RWPE1 (cell line): Measurements from ENCODE around the gene MAMDC4.
"Not testable (repeated sequence)": the region's sequence is repeated elsewhere in the genome, so short reads cannot be mapped to it uniquely, and the experiment has no call there.

ENCODE experiments used
- CTCF ChIA-PET: fragments of 350-600 bp; sonication (Branson Sonifier 250); formaldehyde crosslinking; extraction: SDS; loops from one replicate; lab custom pipeline; 2021; lab: Yijun Ruan, JAX
- POLR2A ChIA-PET: fragments of 400-600 bp; formaldehyde crosslinking; extraction: SDS; loops from one replicate; lab custom pipeline; 2020; ENCODE audit warnings: antibody characterized with exemption; ENCODE audit not compliant: low non-redundant PET; lab: Yijun Ruan, JAX
- DNase-seq: peaks from one replicate; pipeline ENCODE4 v3.0.0; 2012; ENCODE audit warnings: low spot score
- H3K27ac ChIP-seq: fragments of 450-650 bp; 2 replicates; pipeline ENCODE4 v1.5.1; 2017
- CTCF ChIP-seq: fragments of 450-650 bp; conservative IDR thresholded peaks from 2 replicates; pipeline ENCODE4 v1.5.1; 2017; ENCODE audit warnings: low read depth, mild to moderate bottlenecking

The MAMDC4 gene

GRCh38 chr9:136838314-136839228 is 13.6 kb upstream of the MAMDC4 start:
- ChIA-PET POLR2A (no interaction called here), CTCF (interaction anchor here (1.4 kb wide), 1 partner anchor 197 kb away, joined by 7 read pairs; no protein-coding TSS in a partner anchor)
- peak overlapping the region; percentile 90 for H3K27ac ChIP-seq
- no peak for DNase-seq
- no peak for TF ChIP-seq CTCF

GRCh38 chr9:136839229-136840139 is 12.7 kb upstream of the MAMDC4 start:
- no peak for DNase-seq
- ChIA-PET CTCF (interaction anchor here (0.6 to 1.4 kb wide), 4 partner anchors 29 to 319 kb away, joined by 3 to 7 read pairs (median 4); partner anchors contain the start of gene NPDC1), POLR2A (no interaction called here)
- H3K27ac ChIP-seq: peak overlapping the region; percentile 90
- TF ChIP-seq CTCF: no peak

- ChIA-PET POLR2A (interaction anchor here (0.6 kb wide), 1 partner anchor 108 kb away, joined by 3 read pairs; no protein-coding TSS in a partner anchor), CTCF (interaction anchor here (0.6 to 1.4 kb wide), 5 partner anchors 28 to 320 kb away, joined by 3 to 7 read pairs (median 3); partner anchors contain the start of gene NPDC1)
- peak; percentile 27 for DNase-seq
- peak overlapping the region; percentile 90 for H3K27ac ChIP-seq
- no peak for TF ChIP-seq CTCF
Observed at GRCh38 chr9:136840140-136840876, 11.8 kb upstream of the MAMDC4 start.

GRCh38 chr9:136840877-136841645 is 11.1 kb upstream of the MAMDC4 start:
- no peak for TF ChIP-seq CTCF
- H3K27ac ChIP-seq: peak overlapping the region; percentile 90
- POLR2A ChIA-PET: interaction anchor here (0.6 to 1.1 kb wide), 2 partner anchors 18 to 109 kb away, joined by 3 to 6 read pairs; no protein-coding TSS in a partner anchor
- peak; percentile 38 for DNase-seq
- CTCF ChIA-PET: interaction anchor here (0.6 to 1.4 kb wide), 5 partner anchors 22 to 1925 kb away, joined by 3 to 6 read pairs (median 3); partner anchors contain the start of gene NPDC1

GRCh38 chr9:136841646-136842379 is 10.3 kb upstream of the MAMDC4 start:
- peak overlapping the region; percentile 90 for H3K27ac ChIP-seq
- not testable (repeated sequence) for DNase-seq
- ChIA-PET CTCF (interaction anchor here (0.6 to 2.7 kb wide), 11 partner anchors 9 to 1926 kb away, joined by 3 to 25 read pairs (median 5); no protein-coding TSS in a partner anchor), POLR2A (interaction anchor here (1.1 kb wide), 1 partner anchor 17 kb away, joined by 6 read pairs; no protein-coding TSS in a partner anchor)
